Stimulated activated naive CD8-positive, alpha-beta T cell treated with anti-CD3 and anti-CD28 coated beads, Interleukin-15, Interleukin-2, amounts not matched to agents 100 ng/mL and 50 ng/mL, for 24 hours (primary cell): ENCODE data around the gene ZIC4.

Experiments used
- H3K27ac Mint-ChIP-seq: one replicate; pipeline ENCODE4 v1.8.0; 2021; ENCODE audit warnings: mild to moderate bottlenecking, mixed read lengths
- H3K27me3 Mint-ChIP-seq: one replicate; pipeline ENCODE4 v1.8.0; 2021; ENCODE audit warnings: mixed read lengths
- H3K36me3 Mint-ChIP-seq: one replicate; pipeline ENCODE4 v1.8.0; 2021; ENCODE audit warnings: low read depth, mixed read lengths
- H3K4me1 Mint-ChIP-seq: one replicate; pipeline ENCODE4 v1.8.0; 2021; ENCODE audit warnings: low read depth, mixed read lengths
- H3K4me3 Mint-ChIP-seq: one replicate; pipeline ENCODE4 v1.8.0; 2021; ENCODE audit warnings: mild to moderate bottlenecking, mixed read lengths
- H3K9me3 Mint-ChIP-seq: one replicate; pipeline ENCODE4 v1.8.0; 2021; ENCODE audit warnings: mixed read lengths

ZIC4 gene

GRCh38 chr3:147406028-147406931 lies at the start of gene ZIC4:
Gene ZIC4 (minus strand): TSS chr3:147406543. CDS start chr3:147402797, 3,746 bp downstream.
- Mint-ChIP-seq H3K9me3 (peaks cover 20% of the 10 kb centered on the region), H3K4me3 (no peak within 1 kb of the TSS), H3K36me3 (peaks cover 22% of the 10 kb centered on the region), H3K27me3 (peaks cover 77% of the 10 kb centered on the region), H3K4me1 (peaks cover 23% of the 10 kb centered on the region), H3K27ac (no peak within 1 kb of the TSS)

GRCh38 chr3:147449669-147450068 lies 43.3 kb upstream of the ZIC4 start:
- no peaks in the 10 kb centered on the region for H3K9me3 Mint-ChIP-seq
- H3K4me1 Mint-ChIP-seq, result no peaks in the 10 kb centered on the region
- H3K27me3 Mint-ChIP-seq, result no peaks in the 10 kb centered on the region
- no peak overlapping the region for H3K4me3 Mint-ChIP-seq
- H3K27ac Mint-ChIP-seq, result no peak overlapping the region
- no peaks in the 10 kb centered on the region for H3K36me3 Mint-ChIP-seq

GRCh38 chr3:147447224-147447623 lies 40.9 kb upstream of the ZIC4 start:
- Mint-ChIP-seq H3K9me3 (no peaks in the 10 kb centered on the region), H3K27me3 (no peaks in the 10 kb centered on the region), H3K4me3 (no peak overlapping the region), H3K27ac (no peak overlapping the region), H3K4me1 (no peaks in the 10 kb centered on the region), H3K36me3 (no peaks in the 10 kb centered on the region)

GRCh38 chr3:147431751-147432150 lies 25.4 kb upstream of the ZIC4 start:
- no peaks in the 10 kb centered on the region for H3K4me1 Mint-ChIP-seq
- no peak overlapping the region for H3K4me3 Mint-ChIP-seq
- H3K36me3 Mint-ChIP-seq, result no peaks in the 10 kb centered on the region
- peaks cover 14% of the 10 kb centered on the region for H3K27me3 Mint-ChIP-seq
- H3K9me3 Mint-ChIP-seq, result peaks cover 7% of the 10 kb centered on the region
- no peak overlapping the region for H3K27ac Mint-ChIP-seq

GRCh38 chr3:147428754-147429153 lies 22.4 kb upstream of the ZIC4 start:
- Mint-ChIP-seq H3K27me3 (peaks cover 29% of the 10 kb centered on the region), H3K27ac (no peak overlapping the region), H3K4me1 (no peaks in the 10 kb centered on the region), H3K36me3 (no peaks in the 10 kb centered on the region), H3K9me3 (peaks cover 7% of the 10 kb centered on the region), H3K4me3 (no peak overlapping the region)

- Mint-ChIP-seq H3K27ac (no peak overlapping the region), H3K27me3 (peaks cover 34% of the 10 kb centered on the region), H3K4me1 (no peaks in the 10 kb centered on the region), H3K36me3 (no peaks in the 10 kb centered on the region), H3K9me3 (peaks cover 7% of the 10 kb centered on the region), H3K4me3 (no peak overlapping the region)
Observed at GRCh38 chr3:147428326-147428725, 22.0 kb upstream of the ZIC4 start.

- H3K36me3 Mint-ChIP-seq, result no peaks in the 10 kb centered on the region
- peaks cover 40% of the 10 kb centered on the region for H3K27me3 Mint-ChIP-seq
Observed at GRCh38 chr3:147427746-147428145, 21.4 kb upstream of the ZIC4 start.

GRCh38 chr3:147426931-147427330 lies 20.6 kb upstream of the ZIC4 start:
- Mint-ChIP-seq H3K9me3 (peaks cover 7% of the 10 kb centered on the region), H3K27me3 (peaks cover 42% of the 10 kb centered on the region), H3K4me1 (no peaks in the 10 kb centered on the region), H3K27ac (no peak overlapping the region), H3K4me3 (no peak overlapping the region), H3K36me3 (no peaks in the 10 kb centered on the region)

More at GRCh38 chr3:147427746-147428145, 21.4 kb upstream of the ZIC4 start:
- H3K9me3 Mint-ChIP-seq, result peaks cover 7% of the 10 kb centered on the region
- no peaks in the 10 kb centered on the region for H3K4me1 Mint-ChIP-seq
- H3K27ac Mint-ChIP-seq, result no peak overlapping the region
- H3K4me3 Mint-ChIP-seq, result no peak overlapping the region

- Mint-ChIP-seq H3K36me3 (no peaks in the 10 kb centered on the region), H3K4me3 (no peak overlapping the region), H3K27ac (no peak overlapping the region), H3K9me3 (peaks cover 6% of the 10 kb centered on the region), H3K27me3 (peaks cover 48% of the 10 kb centered on the region), H3K4me1 (no peaks in the 10 kb centered on the region)
Observed at GRCh38 chr3:147425388-147425850, 19.1 kb upstream of the ZIC4 start.

- H3K27me3 Mint-ChIP-seq, result peaks cover 54% of the 10 kb centered on the region
- H3K4me3 Mint-ChIP-seq, result no peak overlapping the region
- H3K9me3 Mint-ChIP-seq, result peaks cover 6% of the 10 kb centered on the region
- H3K27ac Mint-ChIP-seq, result no peak overlapping the region
- H3K36me3 Mint-ChIP-seq, result peaks cover 3% of the 10 kb centered on the region
- peaks cover under 1% of the 10 kb centered on the region for H3K4me1 Mint-ChIP-seq
Observed at GRCh38 chr3:147424581-147425387, 18.4 kb upstream of the ZIC4 start.

GRCh38 chr3:147423798-147424580 lies 17.6 kb upstream of the ZIC4 start:
- H3K4me1 Mint-ChIP-seq, result peaks cover 4% of the 10 kb centered on the region
- H3K36me3 Mint-ChIP-seq, result peaks cover 6% of the 10 kb centered on the region
- peaks cover 6% of the 10 kb centered on the region for H3K9me3 Mint-ChIP-seq
- no peak overlapping the region for H3K27ac Mint-ChIP-seq
- H3K4me3 Mint-ChIP-seq, result no peak overlapping the region
- H3K27me3 Mint-ChIP-seq, result peaks cover 59% of the 10 kb centered on the region

- Mint-ChIP-seq H3K36me3 (peaks cover 6% of the 10 kb centered on the region), H3K9me3 (peaks cover 6% of the 10 kb centered on the region), H3K27ac (no peak overlapping the region), H3K4me3 (no peak overlapping the region), H3K27me3 (peaks cover 65% of the 10 kb centered on the region), H3K4me1 (peaks cover 4% of the 10 kb centered on the region)
Observed at GRCh38 chr3:147423537-147423797, 17.1 kb upstream of the ZIC4 start.

GRCh38 chr3:147422601-147423536 lies 16.5 kb upstream of the ZIC4 start:
- no peak overlapping the region for H3K27ac Mint-ChIP-seq
- peaks cover 6% of the 10 kb centered on the region for H3K36me3 Mint-ChIP-seq
- peaks cover 4% of the 10 kb centered on the region for H3K4me1 Mint-ChIP-seq
- peaks cover 70% of the 10 kb centered on the region for H3K27me3 Mint-ChIP-seq
- peaks cover 7% of the 10 kb centered on the region for H3K9me3 Mint-ChIP-seq
- H3K4me3 Mint-ChIP-seq, result no peak overlapping the region

GRCh38 chr3:147422196-147422595 lies 15.9 kb upstream of the ZIC4 start:
- peaks cover 4% of the 10 kb centered on the region for H3K4me1 Mint-ChIP-seq
- H3K27me3 Mint-ChIP-seq, result peaks cover 73% of the 10 kb centered on the region
- H3K4me3 Mint-ChIP-seq, result no peak overlapping the region
- peaks cover 9% of the 10 kb centered on the region for H3K9me3 Mint-ChIP-seq
- peaks cover 6% of the 10 kb centered on the region for H3K36me3 Mint-ChIP-seq
- no peak overlapping the region for H3K27ac Mint-ChIP-seq
